Breast epithelium (tissue), 3 donors: Measurements from ENCODE around the gene PPP4R1.

Source experiments
- CTCF ChIP-seq, 3 donors: fragments of 450-650 bp; IDR thresholded peaks; one replicate each; pipeline ENCODE4 v1.5.1; 2016 to 2017; ENCODE audit warnings: antibody characterized with exemption in 3 of 3, mild to moderate bottlenecking in 3 of 3, moderate library complexity in 3 of 3
- POLR2A ChIP-seq: fragments of 450-650 bp; IDR thresholded peaks from one replicate; pipeline ENCODE4 v1.6.1; 2016; ENCODE audit warnings: antibody characterized with exemption, mild to moderate bottlenecking, moderate library complexity
- POLR2AphosphoS5 ChIP-seq, 3 donors: sonication (generic); formaldehyde crosslinking; IDR thresholded peaks; one replicate each; pipeline ENCODE4 v1.6.1; 2017; ENCODE audit warnings: antibody characterized with exemption in 3 of 3

GRCh38 chr18:9619545-9619944, 5.2 kb upstream of the PPP4R1 start:
- TF ChIP-seq CTCF (IDR thresholded peaks at IDR 0.05) = no peak
- TF ChIP-seq POLR2A = no peak
- TF ChIP-seq POLR2AphosphoS5 (IDR thresholded peaks at IDR 0.05) = no peak
